DND-41 (cell line): ENCODE measurements around the gene PRKCZ.

Experiments
- ATAC-seq: fragments of 200-7000 bp; cut with Tn5 transposase; 3 replicates; pipeline ENCODE4 v1.9.1; 2021; ENCODE audit warnings: low read depth; ENCODE audit not compliant: insufficient read depth
- DNase-seq: peaks from one replicate; pipeline ENCODE4 v3.0.0-alpha.2; 2020
- H2AFZ ChIP-seq: 2 replicates; pipeline ENCODE4 v1.6.0; 2012; ENCODE audit warnings: low read depth, low read length
- H3K27ac ChIP-seq: 2 replicates; pipeline ENCODE4 v1.5.1; 2012; ENCODE audit warnings: low read length, inconsistent platforms
- H3K27me3 ChIP-seq: fragments of 200-600 bp; sonication (generic); 2 replicates; pipeline ENCODE4 v1.6.0; 2012; ENCODE audit warnings: low read length, mild to moderate bottlenecking, inconsistent platforms; ENCODE audit not compliant: insufficient read depth, poor library complexity
- H3K36me3 ChIP-seq: 2 replicates; pipeline ENCODE4 v1.5.1; 2012; ENCODE audit warnings: low read length, inconsistent platforms; ENCODE audit not compliant: insufficient read depth
- H3K4me1 ChIP-seq: 2 replicates; pipeline ENCODE4 v1.5.1; 2012; ENCODE audit warnings: mild to moderate bottlenecking, low read length; ENCODE audit not compliant: insufficient read depth
- H3K4me2 ChIP-seq: 2 replicates; pipeline ENCODE4 v1.6.0; 2012; ENCODE audit warnings: mild to moderate bottlenecking, moderate library complexity, low read length, inconsistent platforms; ENCODE audit not compliant: insufficient read depth
- H3K4me3 ChIP-seq, 2 experiments: fragments of 200-600 bp in 1 of 2; shearing (Covaris generic) in 1 of 2; 2 replicates each; pipeline ENCODE4 v1.5.1; 2012 to 2016; ENCODE audit warnings: inconsistent platforms in 2 of 2, low read length in 2 of 2, mild to moderate bottlenecking in 2 of 2, low read depth in 1 of 2, moderate library complexity in 1 of 2
- H3K79me2 ChIP-seq: 2 replicates; pipeline ENCODE4 v1.6.0; 2012; ENCODE audit warnings: low read length, inconsistent platforms; ENCODE audit not compliant: insufficient read depth
- H3K9ac ChIP-seq: 2 replicates; pipeline ENCODE4 v1.6.0; 2012; ENCODE audit warnings: low read depth, mild to moderate bottlenecking, inconsistent platforms, low read length, moderate library complexity
- H3K9me3 ChIP-seq: 2 replicates; pipeline ENCODE4 v1.5.1; 2012; ENCODE audit warnings: low read length, moderate library complexity, mild to moderate bottlenecking, inconsistent platforms; ENCODE audit not compliant: insufficient read depth, severe bottlenecking
- H4K20me1 ChIP-seq: 2 replicates; pipeline ENCODE4 v1.6.0; 2012; ENCODE audit warnings: low read length; ENCODE audit not compliant: insufficient read depth
- CTCF ChIP-seq: IDR thresholded peaks from 2 replicates; pipeline ENCODE4 v1.5.1; 2012; ENCODE audit warnings: borderline replicate concordance, low read length, moderate library complexity, mild to moderate bottlenecking; ENCODE audit not compliant: poor library complexity, severe bottlenecking; ENCODE audit errors: extremely low read depth
- EZH2 ChIP-seq: IDR thresholded peaks from 3 replicates; pipeline ENCODE4 v1.6.1; 2012; ENCODE audit warnings: borderline replicate concordance, low read depth, mild to moderate bottlenecking, moderate library complexity, low read length, inconsistent platforms; ENCODE audit not compliant: severe bottlenecking

PRKCZ gene

DNA sequence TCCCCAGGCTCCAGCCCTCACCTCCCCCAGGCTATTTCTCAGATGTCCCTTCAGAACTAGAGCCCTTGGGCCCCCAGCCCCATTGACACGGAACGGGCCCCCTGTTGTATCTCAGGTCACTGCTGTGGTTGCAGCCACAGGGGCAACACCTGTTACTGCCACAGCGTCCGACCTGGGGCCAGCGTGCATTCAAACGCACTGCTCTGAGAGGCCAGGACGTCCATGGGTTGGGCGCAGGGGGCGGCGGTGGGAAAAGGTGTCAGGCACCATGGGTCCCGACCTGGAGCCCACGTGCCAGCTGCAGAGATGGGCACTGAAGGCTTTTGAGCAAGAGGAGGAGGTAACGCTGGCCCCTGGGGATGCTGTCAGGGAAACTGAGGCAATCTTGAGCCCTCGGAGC is 131.1 kb downstream of the PRKCZ start:
- Histone ChIP-seq H3K27me3 (no peaks in the 10 kb centered on the region), H3K4me2 (no peak overlapping the region), H3K79me2 (no peaks in the 10 kb centered on the region), H3K4me1 (no peaks in the 10 kb centered on the region), H4K20me1 (peaks cover 6% of the 10 kb centered on the region; the same call in 1 of the 2 replicates), H3K4me3 (no peak overlapping the region), H2AFZ (no peak overlapping the region), H3K9ac (no peak overlapping the region), H3K36me3 (no peaks in the 10 kb centered on the region), H3K27ac (no peak overlapping the region), H3K9me3 (no peaks in the 10 kb centered on the region)
- TF ChIP-seq EZH2 (no peak), CTCF (no peak)
- DNase-seq (no peak), ATAC-seq (no peak)

DNA sequence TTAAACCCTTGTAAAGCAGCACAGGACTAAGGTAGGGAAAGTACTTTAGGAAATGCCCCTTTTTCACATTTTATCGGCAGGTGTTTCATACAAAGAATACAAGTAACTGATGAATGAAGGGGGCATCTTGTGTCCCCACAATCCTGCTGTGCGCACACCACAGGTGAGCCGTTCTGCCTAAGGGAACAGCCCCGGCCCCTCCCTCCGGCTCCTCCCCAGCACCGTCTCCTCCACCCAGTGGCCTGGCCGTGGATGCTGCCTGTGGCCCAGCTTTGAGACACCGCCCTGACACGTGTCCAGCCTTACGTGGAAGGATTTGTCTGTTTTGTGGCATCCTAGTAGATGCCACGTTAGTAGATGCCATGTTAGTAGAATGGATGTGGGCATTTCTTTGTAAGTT is 131.5 kb downstream of the PRKCZ start:
- Histone ChIP-seq H3K27ac (no peak overlapping the region), H3K79me2 (no peaks in the 10 kb centered on the region), H2AFZ (no peak overlapping the region), H3K9me3 (no peaks in the 10 kb centered on the region), H3K27me3 (no peaks in the 10 kb centered on the region), H3K9ac (no peak overlapping the region), H3K4me2 (no peak overlapping the region), H3K4me3 (no peak overlapping the region), H4K20me1 (peaks cover 6% of the 10 kb centered on the region; the same call in 1 of the 2 replicates), H3K4me1 (no peaks in the 10 kb centered on the region), H3K36me3 (no peaks in the 10 kb centered on the region)
- TF ChIP-seq CTCF (no peak), EZH2 (no peak)
- DNase-seq (no peak), ATAC-seq (no peak)

- no peaks in the 10 kb centered on the region for H3K79me2 ChIP-seq
- H2AFZ ChIP-seq = no peak overlapping the region
- H3K9ac ChIP-seq = no peak overlapping the region
- DNase-seq (no peak), ATAC-seq (no peak)
- no peaks in the 10 kb centered on the region for H3K36me3 ChIP-seq
- no peak overlapping the region for H3K4me3 ChIP-seq
- no peaks in the 10 kb centered on the region for H3K27me3 ChIP-seq
- no peak overlapping the region for H3K4me2 ChIP-seq
- H3K9me3 ChIP-seq = no peaks in the 10 kb centered on the region
- TF ChIP-seq CTCF (no peak), EZH2 (no peak)
- H3K27ac ChIP-seq = no peak overlapping the region
- peaks cover 5% of the 10 kb centered on the region; the same call in 1 of the 2 replicates for H4K20me1 ChIP-seq
- H3K4me1 ChIP-seq = no peaks in the 10 kb centered on the region
Observed at GRCh38 chr1:2182376-2182775, 132.2 kb downstream of the PRKCZ start.

GRCh38 chr1:2183937-2184334 is 133.7 kb downstream of the PRKCZ start:
- no peak overlapping the region for H2AFZ ChIP-seq
- TF ChIP-seq EZH2 (no peak), CTCF (no peak)
- no peak overlapping the region for H3K4me3 ChIP-seq
- H3K27me3 ChIP-seq = no peaks in the 10 kb centered on the region
- no peak overlapping the region for H3K9ac ChIP-seq
- DNase-seq (no peak), ATAC-seq (no peak)
- no peaks in the 10 kb centered on the region for H3K4me1 ChIP-seq
- H3K79me2 ChIP-seq = no peaks in the 10 kb centered on the region
- H3K9me3 ChIP-seq = no peaks in the 10 kb centered on the region
- H3K27ac ChIP-seq = no peak overlapping the region
- no peak overlapping the region for H3K4me2 ChIP-seq
- peaks cover 12% of the 10 kb centered on the region for H4K20me1 ChIP-seq
- peaks cover under 1% of the 10 kb centered on the region; the same call in 1 of the 2 replicates for H3K36me3 ChIP-seq
